Heart left ventricle (tissue), 16 donors: ENCODE measurements around the gene TLE4. TPM values are rescaled to one million over a fixed set of nuclear protein-coding genes. Genes with fewer than 3 reads are reported as not detected.

ENCODE experiments used
- ATAC-seq, 4 donors: fragments of 200-7000 bp; cut with Tn5 transposase; one replicate each; pipeline ENCODE4 v1.9.1; 2020 to 2022; ENCODE audit warnings: moderate library complexity in 4 of 4, mild to moderate bottlenecking in 3 of 4, moderate number of reproducible peaks in 1 of 4
- DNase-seq, 5 donors: peaks; one replicate each; pipeline ENCODE4 v3.0.0-alpha.2; 2020
- H3K27ac ChIP-seq, 12 donors: fragments of 200-600 bp; sonication (generic) in 4 of 12; one replicate each; pipeline versions ENCODE4 v1.5.0 to v1.8.0; 2016 to 2022; ENCODE audit warnings: mild to moderate bottlenecking in 2 of 12
- H3K27me3 ChIP-seq, 9 donors: fragments of 200-600 bp; sonication (generic) in 2 of 9; one replicate each; pipeline versions ENCODE4 v1.5.1 to v1.8.0; 2016 to 2022; ENCODE audit warnings: mild to moderate bottlenecking in 3 of 9
- H3K36me3 ChIP-seq, 9 donors: fragments of 200-600 bp; sonication (generic) in 2 of 9; one replicate each; pipeline versions ENCODE4 v1.5.0 to v1.8.0; 2018 to 2022; ENCODE audit warnings: mild to moderate bottlenecking in 2 of 9
- H3K4me1 ChIP-seq, 12 donors: fragments of 200-600 bp; sonication (generic) in 4 of 12; one replicate each; pipeline versions ENCODE4 v1.5.0 to v1.8.0; 2016 to 2022; ENCODE audit warnings: mild to moderate bottlenecking in 3 of 12
- H3K4me3 ChIP-seq, 12 donors: fragments of 200-600 bp; sonication (generic) in 4 of 12; one replicate each; pipeline versions ENCODE4 v1.5.0 to v1.8.0; 2017 to 2022; ENCODE audit warnings: mild to moderate bottlenecking in 9 of 12, moderate library complexity in 4 of 12
- H3K9me3 ChIP-seq, 12 donors: fragments of 200-600 bp; sonication (generic) in 4 of 12; one replicate each; pipeline versions ENCODE4 v1.5.0 to v1.8.0; 2016 to 2022; ENCODE audit warnings: mild to moderate bottlenecking in 1 of 12
- CTCF ChIP-seq, 12 donors: fragments of 200-600 bp; sonication (generic) in 4 of 12; IDR thresholded peaks; one replicate each; pipeline versions ENCODE4 v1.5.0 to v1.8.0; 2018 to 2022; ENCODE audit warnings: antibody characterized with exemption in 12 of 12, mild to moderate bottlenecking in 5 of 12
- POLR2A ChIP-seq, 2 donors: fragments of 450-650 bp; IDR thresholded peaks; one replicate each; pipeline ENCODE4 v1.6.1; 2017; ENCODE audit warnings: antibody characterized with exemption in 2 of 2, mild to moderate bottlenecking in 2 of 2, moderate library complexity in 2 of 2
- WGBS, 4 donors: extraction: QIAGEN DNeasy Blood & Tissue Kit in 2 of 4; methylation state at CpG; one replicate each; pipeline versions ENCODE4 v1.1.5 to v1.1.7; 2013 to 2018; 5-methylcytosine and 5-hydroxymethylcytosine counted together
- intact Hi-C, 10 donors: fragments of 100-400 bp; cut with DNase I; formaldehyde crosslinking; loops; one replicate each; pipeline versions ENCODE4 v1.11.1 to v1.14.2; 2022
- polyA plus RNA-seq, 2 donors: library from polyadenylated mRNA; stranded (reverse); fragments of 200-250 nt; gene quantifications; one replicate each; pipeline ENCODE4 v1.2.3, GENCODE V29; 2013
- total RNA-seq, 9 donors: library from RNA; depleted of rRNA in 2 of 9; stranded (reverse); fragments of >200 nt in 2 of 9; fragmentation: NEBNext Ultra II Directional in 3 of 9; extraction: Animal tissue kit (Norgen Biotek cat#: 25700) in 3 of 9; gene quantifications; one replicate each; pipeline versions ENCODE4 v1.1.0 to v1.2.4, GENCODE V29; 2016 to 2023
- donor health status: ischemic (EF 13 %, LVEDD 7.1; RV severe dilation, severe dysfunction).
- donor health status: healthy with polysubstance abuse.
- donor health status: DM: no; HTN: yes; CAD: no.
- donor health status: DM: no; HTN: no; CAD: no.
- donor health status: ischemic (EF 25% LVEDD 6.9; RV normal size, moderate dysfunction).
- donor health status: ischemic (EF 25% LVEDD 5.7; RV mildly dilated, moderate dysfunction).
- donor health status: healthy.
- donor health status: DM: yes; HTN: yes; CAD: no.
- donor health status: ischemic (EF 35%, LVEDD 5.7; RV mildly dilated, moderate dysfunction).
- donor health status: nonischemic (EF 11% LVEDD 7.7; RV severe dilation, severe dysfunction).
- donor health status: DM: yes; HTN: yes; CAD: no.
- donor health status: PGD.
- donor health status: ischemic (EF 29% LVEDD 5.4; RV normal size, mild dysfunction).
- donor health status: nonischemic (EF 23%, LVEDD 6.1; RV moderate dilation, normal function).

The TLE4 gene
- total and polyA plus RNA-seq, 11 donors = 3.7 to 23.9 (median 13.8) TPM

GRCh38 chr9:79598562-79599345 lies 27.0 kb downstream of the TLE4 start:
- Histone ChIP-seq H3K4me1 (peaks cover 0 to 7% (median 0%) of the 10 kb centered on the region in 12 donors), H3K9me3 (peaks cover 0 to 15% (median 8%) of the 10 kb centered on the region in 12 donors), H3K36me3 (no peaks in the 10 kb centered on the region), H3K4me3 (no peak overlapping the region), H3K27ac (no peak overlapping the region), H3K27me3 (no peaks in the 10 kb centered on the region)
- intact Hi-C loops = no loop called here
- no peak for TF ChIP-seq CTCF (IDR thresholded peaks at IDR 0.05)
- no peak for TF ChIP-seq POLR2A (IDR thresholded peaks at IDR 0.05)
- WGBS, 4 donors = 83 to 86% (median 84%) methylated on average over 4 of the region's 4 CpGs
- ATAC-seq = no peak
- no peak for DNase-seq

- no peak for ATAC-seq
- intact Hi-C loops = no loop called here
These were observed 28.7 kb downstream of the TLE4 start for GRCh38 chr9:79600466-79600865.

GRCh38 chr9:79603222-79603920 lies 31.6 kb downstream of the TLE4 start:
- TF ChIP-seq POLR2A (IDR thresholded peaks at IDR 0.05) (no peak), CTCF (IDR thresholded peaks at IDR 0.05) (no peak)
- DNase-seq (no peak), ATAC-seq (no peak)
- H3K36me3 ChIP-seq = no peaks in the 10 kb centered on the region
- no peaks in the 10 kb centered on the region for H3K27me3 ChIP-seq
- peaks cover 0 to 30% (median 8%) of the 10 kb centered on the region in 12 donors for H3K9me3 ChIP-seq
- H3K4me1 ChIP-seq = peaks cover 0 to 18% (median 0%) of the 10 kb centered on the region in 12 donors
- no peak overlapping the region for H3K4me3 ChIP-seq
- WGBS, 4 donors = 96 to 99% (median 97%) methylated on average over 3 of the region's 3 CpGs
- H3K27ac ChIP-seq = no peak overlapping the region
- intact Hi-C loops = no loop called here

More at GRCh38 chr9:79600466-79600865, 28.7 kb downstream of the TLE4 start:
- no peaks in the 10 kb centered on the region for H3K36me3 ChIP-seq
- H3K4me1 ChIP-seq = peaks cover 0 to 14% (median 0%) of the 10 kb centered on the region in 12 donors
- no peak for DNase-seq
- no peak overlapping the region for H3K4me3 ChIP-seq
- no peak overlapping the region for H3K27ac ChIP-seq
- peaks cover 0 to 15% (median 8%) of the 10 kb centered on the region in 12 donors for H3K9me3 ChIP-seq
- WGBS, 4 donors = 86 to 92% (median 89%) methylated on average over 5 of the region's 5 CpGs
- TF ChIP-seq CTCF (IDR thresholded peaks at IDR 0.05) (no peak), POLR2A (IDR thresholded peaks at IDR 0.05) (no peak)
- H3K27me3 ChIP-seq = no peaks in the 10 kb centered on the region

GRCh38 chr9:79604149-79604548 lies 32.4 kb downstream of the TLE4 start:
- Histone ChIP-seq H3K4me3 (no peak overlapping the region), H3K36me3 (no peaks in the 10 kb centered on the region), H3K9me3 (peaks cover 0 to 30% (median 8%) of the 10 kb centered on the region in 12 donors), H3K27ac (no peak overlapping the region), H3K27me3 (no peaks in the 10 kb centered on the region), H3K4me1 (peaks cover 0 to 18% (median 0%) of the 10 kb centered on the region in 12 donors)
- intact Hi-C loops = no loop called here
- TF ChIP-seq POLR2A (IDR thresholded peaks at IDR 0.05) (no peak), CTCF (IDR thresholded peaks at IDR 0.05) (no peak)
- no peak for DNase-seq
- ATAC-seq = no peak
